ENCODE data around the gene CEP152.
A peak's percentile ranks its signal among the peaks of the same experiment; 100 is the strongest.

Gene CEP152

GRCh38 chr15:48766196-48766595, 44.7 kb downstream of the CEP152 start:
- no peak for DNase-seq

- DNase-seq, result no peak
These were observed 45.8 kb downstream of the CEP152 start for GRCh38 chr15:48765022-48765421.

- no peak for DNase-seq
These were observed 49.3 kb downstream of the CEP152 start for GRCh38 chr15:48761393-48762158.

- DNase-seq, result no peak
These were observed 50.9 kb downstream of the CEP152 start for GRCh38 chr15:48759921-48760320.

GRCh38 chr15:48757661-48758060, 53.2 kb downstream of the CEP152 start:
- DNase-seq, result no peak

GRCh38 chr15:48754011-48754410, 56.9 kb downstream of the CEP152 start:
- no peak for DNase-seq

GRCh38 chr15:48751595-48751994, 59.3 kb downstream of the CEP152 start:
- no peak for DNase-seq

GRCh38 chr15:48748535-48748934, 62.3 kb downstream of the CEP152 start:
- DNase-seq, result no peak

GRCh38 chr15:48733615-48734014, 77.3 kb downstream of the CEP152 start:
- DNase-seq, result no peak

GRCh38 chr15:48730506-48730905, 80.4 kb downstream of the CEP152 start:
- DNase-seq, result no peak

- no peak for DNase-seq
These were observed 86.9 kb downstream of the CEP152 start for GRCh38 chr15:48723969-48724368.

GRCh38 chr15:48722764-48723661, 87.9 kb downstream of the CEP152 start:
- DNase-seq, result no peak

GRCh38 chr15:48721061-48721810, 89.6 kb downstream of the CEP152 start:
- no peak for DNase-seq

GRCh38 chr15:48720646-48721045, 90.2 kb downstream of the CEP152 start:
- no peak for DNase-seq

- DNase-seq, result peak; percentile 21 to 22
These were observed 91.2 kb downstream of the CEP152 start for GRCh38 chr15:48719668-48720067.

GRCh38 chr15:48718646-48719045, 92.2 kb downstream of the CEP152 start:
- DNase-seq, result no peak

- no peak for DNase-seq
These were observed 93.4 kb downstream of the CEP152 start for GRCh38 chr15:48717458-48717857.

GRCh38 chr15:48712546-48712945, 98.3 kb downstream of the CEP152 start:
- DNase-seq, result no peak

- no peak for DNase-seq
These were observed 99.8 kb downstream of the CEP152 start for GRCh38 chr15:48710952-48711495.

- no peak for DNase-seq
These were observed 102.2 kb downstream of the CEP152 start for GRCh38 chr15:48708641-48709040.

- DNase-seq, result no peak
These were observed 105.5 kb downstream of the CEP152 start for GRCh38 chr15:48705381-48705780.

- no peak for DNase-seq
These were observed 107.3 kb downstream of the CEP152 start for GRCh38 chr15:48703544-48703943.
